ENCODE data around the gene ZNF697. TPM values are rescaled to one million over a fixed set of nuclear protein-coding genes. Genes with fewer than 3 reads are reported as not detected.
A peak's percentile ranks its signal among the peaks of the same experiment; 100 is the strongest.

The ZNF697 gene
- total and polyA plus RNA-seq, 3 donors from 2014 or later = 9.1 to 22.5 (median 14.8) TPM

GRCh38 chr1:119675349-119676345 lies 27.6 kb upstream of the ZNF697 start:
- H3K9me3 ChIP-seq = no peaks in the 10 kb centered on the region
- no peaks in the 10 kb centered on the region for H3K36me3 ChIP-seq (ENCODE audit: low read depth, missing control alignments)
- peaks cover 25% of the 10 kb centered on the region for H3K4me1 ChIP-seq
- peak overlapping the region; percentile 67 to 75 for H3K27ac ChIP-seq
- TF ChIP-seq POLR2A (IDR thresholded peaks at IDR 0.05) (no peak), CTCF (IDR thresholded peaks at IDR 0.05) (peak; percentile 90 to 98 (median 94))
- H3K4me3 ChIP-seq = peak overlapping the region; percentile 16 to 40
- WGBS, 2 donors = 4 to 9% methylated on average over 16 of the region's 16 CpGs
- intact Hi-C loops (cut with DNase I; ENCODE audit: low total_unique reads) = no loop called here
- H3K27me3 ChIP-seq = no peaks in the 10 kb centered on the region
- peak; percentile 98 for DNase-seq

GRCh38 chr1:119674835-119675289 lies 26.8 kb upstream of the ZNF697 start:
- no peak for DNase-seq
- H3K4me3 ChIP-seq = peak overlapping the region; percentile 16 to 40
- intact Hi-C loops (cut with DNase I; ENCODE audit: low total_unique reads) = loop anchor here (5.0 kb wide), 1 partner anchor 53 kb away; no protein-coding TSS in a partner anchor
- H3K9me3 ChIP-seq = no peaks in the 10 kb centered on the region
- peaks cover 25% of the 10 kb centered on the region for H3K4me1 ChIP-seq
- WGBS, 2 donors = 27 to 34% methylated on average over 6 of the region's 6 CpGs
- no peaks in the 10 kb centered on the region for H3K36me3 ChIP-seq (ENCODE audit: low read depth, missing control alignments)
- peak overlapping the region; percentile 67 to 75 for H3K27ac ChIP-seq
- TF ChIP-seq POLR2A (IDR thresholded peaks at IDR 0.05) = no peak
- no peak for TF ChIP-seq CTCF (IDR thresholded peaks at IDR 0.05)
- no peaks in the 10 kb centered on the region for H3K27me3 ChIP-seq

- intact Hi-C loops (cut with DNase I; ENCODE audit: low total_unique reads) = loop anchor here (5.0 kb wide), 1 partner anchor 52 kb away; no protein-coding TSS in a partner anchor
- TF ChIP-seq POLR2A (IDR thresholded peaks at IDR 0.05) (no peak), CTCF (IDR thresholded peaks at IDR 0.05) (no peak)
- WGBS, 2 donors = 21 to 35% methylated on average over 4 of the region's 4 CpGs
- H3K4me3 ChIP-seq = no peak overlapping the region
- H3K27ac ChIP-seq = peak overlapping the region; percentile 15 to 42
- DNase-seq = peak; percentile 79
- H3K4me1 ChIP-seq = peaks cover 25% of the 10 kb centered on the region
- no peaks in the 10 kb centered on the region for H3K36me3 ChIP-seq (ENCODE audit: low read depth, missing control alignments)
- no peaks in the 10 kb centered on the region for H3K27me3 ChIP-seq
- no peaks in the 10 kb centered on the region for H3K9me3 ChIP-seq
Observed at GRCh38 chr1:119674111-119674526, 26.1 kb upstream of the ZNF697 start.

GRCh38 chr1:119673171-119673940 lies 25.3 kb upstream of the ZNF697 start:
- H3K4me1 ChIP-seq = peaks cover 25% of the 10 kb centered on the region
- peak overlapping the region in 1 of 2 donors; percentile 42 for H3K27ac ChIP-seq
- H3K27me3 ChIP-seq = no peaks in the 10 kb centered on the region
- 78 to 80% methylated on average over 4 of the region's 4 CpGs for WGBS, 2 donors
- H3K9me3 ChIP-seq = no peaks in the 10 kb centered on the region
- H3K36me3 ChIP-seq (ENCODE audit: low read depth, missing control alignments) = no peaks in the 10 kb centered on the region
- intact Hi-C loops (cut with DNase I; ENCODE audit: low total_unique reads) = loop anchor here (5.0 kb wide), 1 partner anchor 51 kb away; no protein-coding TSS in a partner anchor
- no peak overlapping the region for H3K4me3 ChIP-seq
- DNase-seq = no peak
- TF ChIP-seq CTCF (IDR thresholded peaks at IDR 0.05) (no peak), POLR2A (IDR thresholded peaks at IDR 0.05) (no peak)

Measured in testis (tissue), 3 donors.